ENCODE measurements around the gene TNFAIP8.
A peak's percentile ranks its signal among the peaks of the same experiment; 100 is the strongest.

TNFAIP8 gene

DNA sequence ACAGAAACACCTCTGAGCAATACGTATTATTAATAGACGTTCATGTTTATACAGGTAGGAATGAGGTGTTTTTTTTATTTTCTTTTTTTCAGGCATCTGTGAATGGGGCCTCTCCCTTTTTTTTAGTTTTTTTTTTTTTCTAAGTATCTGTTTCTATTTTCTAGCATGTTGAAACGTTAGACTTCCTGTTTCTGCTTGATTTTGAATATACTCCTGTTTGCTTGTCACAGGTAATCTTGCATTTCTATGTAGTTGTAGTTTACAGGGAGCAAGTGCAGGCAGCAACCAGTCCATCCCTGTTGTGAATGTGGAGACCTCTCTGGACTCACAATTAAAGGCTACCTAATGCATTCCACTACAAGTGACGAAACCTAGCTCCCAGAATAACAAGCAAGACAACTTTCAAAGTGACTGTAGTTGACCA lies 22.8 kb upstream of the TNFAIP8 start:
- TF ChIP-seq, protein P1, sequence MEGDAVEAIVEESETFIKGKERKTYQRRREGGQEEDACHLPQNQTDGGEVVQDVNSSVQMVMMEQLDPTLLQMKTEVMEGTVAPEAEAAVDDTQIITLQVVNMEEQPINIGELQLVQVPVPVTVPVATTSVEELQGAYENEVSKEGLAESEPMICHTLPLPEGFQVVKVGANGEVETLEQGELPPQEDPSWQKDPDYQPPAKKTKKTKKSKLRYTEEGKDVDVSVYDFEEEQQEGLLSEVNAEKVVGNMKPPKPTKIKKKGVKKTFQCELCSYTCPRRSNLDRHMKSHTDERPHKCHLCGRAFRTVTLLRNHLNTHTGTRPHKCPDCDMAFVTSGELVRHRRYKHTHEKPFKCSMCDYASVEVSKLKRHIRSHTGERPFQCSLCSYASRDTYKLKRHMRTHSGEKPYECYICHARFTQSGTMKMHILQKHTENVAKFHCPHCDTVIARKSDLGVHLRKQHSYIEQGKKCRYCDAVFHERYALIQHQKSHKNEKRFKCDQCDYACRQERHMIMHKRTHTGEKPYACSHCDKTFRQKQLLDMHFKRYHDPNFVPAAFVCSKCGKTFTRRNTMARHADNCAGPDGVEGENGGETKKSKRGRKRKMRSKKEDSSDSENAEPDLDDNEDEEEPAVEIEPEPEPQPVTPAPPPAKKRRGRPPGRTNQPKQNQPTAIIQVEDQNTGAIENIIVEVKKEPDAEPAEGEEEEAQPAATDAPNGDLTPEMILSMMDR (IDR thresholded peaks at IDR 0.05; ENCODE audit: insufficient read depth, low read depth, low read length, missing control alignments) = no peak
- peak; percentile 64 for DNase-seq (ENCODE audit: low read depth)
- peak overlapping the region; percentile 68 for H3K4me3 ChIP-seq (ENCODE audit: low read depth, low read length)

DNA sequence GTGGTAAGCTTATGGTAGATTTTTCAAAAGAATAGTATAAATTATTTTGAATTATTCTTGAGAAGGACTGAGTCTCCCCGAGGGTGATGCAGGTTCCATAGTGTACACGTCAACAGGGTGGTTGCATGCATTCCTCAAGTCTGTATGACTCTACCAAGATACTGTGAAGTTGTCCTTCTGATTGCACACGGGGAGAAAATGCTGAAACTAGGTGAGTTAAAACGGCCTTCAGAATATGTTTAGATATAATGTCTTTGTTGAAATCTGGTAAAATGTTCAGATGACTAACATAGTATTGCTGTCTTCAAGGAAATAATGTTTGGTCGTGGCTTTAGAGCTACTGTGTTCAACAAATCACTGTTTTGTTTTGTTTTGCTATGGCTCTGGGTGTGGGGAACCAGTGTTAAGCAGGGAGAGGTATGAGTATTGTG lies 22.4 kb upstream of the TNFAIP8 start:
- TF ChIP-seq, protein P1 (IDR thresholded peaks at IDR 0.05; ENCODE audit: insufficient read depth, low read depth, low read length, missing control alignments) = no peak
- DNase-seq (ENCODE audit: low read depth) = no peak
- H3K4me3 ChIP-seq (ENCODE audit: low read depth, low read length) = peak overlapping the region; percentile 68

DNA sequence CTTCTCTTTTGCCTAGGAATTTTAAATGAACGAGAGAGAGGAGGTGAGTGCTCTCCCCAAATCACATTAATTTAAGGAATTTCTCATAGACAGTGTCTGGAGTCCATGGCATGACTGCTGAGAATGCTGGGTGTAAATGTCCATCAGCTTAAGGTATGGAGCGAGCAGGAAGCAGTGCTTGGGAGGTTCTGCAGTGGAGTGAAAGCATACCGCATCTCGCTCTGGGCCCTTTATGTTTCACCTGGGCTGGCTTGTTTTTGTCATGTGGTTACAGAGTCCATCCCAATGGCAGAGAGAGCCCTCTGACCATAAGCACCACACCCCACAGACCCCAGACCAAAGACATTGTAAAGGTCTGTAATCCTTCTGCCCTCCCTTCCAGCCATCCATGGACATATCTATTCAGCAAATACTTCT lies 20.6 kb upstream of the TNFAIP8 start:
- no peak for DNase-seq (ENCODE audit: low read depth)
- H3K4me3 ChIP-seq (ENCODE audit: low read depth, low read length) = peak overlapping the region; percentile 68
- TF ChIP-seq, protein P1 (IDR thresholded peaks at IDR 0.05; ENCODE audit: insufficient read depth, low read depth, low read length, missing control alignments) = no peak

GRCh38 chr5:119336262-119336661 lies 19.6 kb upstream of the TNFAIP8 start:
- peak overlapping the region; percentile 68 for H3K4me3 ChIP-seq (ENCODE audit: low read depth, low read length)
- TF ChIP-seq, protein P1 (IDR thresholded peaks at IDR 0.05; ENCODE audit: insufficient read depth, low read depth, low read length, missing control alignments) = no peak
- no peak for DNase-seq (ENCODE audit: low read depth)

- DNase-seq (ENCODE audit: low read depth) = no peak
- peak overlapping the region; percentile 68 for H3K4me3 ChIP-seq (ENCODE audit: low read depth, low read length)
- TF ChIP-seq, protein P1 (IDR thresholded peaks at IDR 0.05; ENCODE audit: insufficient read depth, low read depth, low read length, missing control alignments) = no peak
Measured at GRCh38 chr5:119336845-119337580, 18.8 kb upstream of the TNFAIP8 start.

DNA sequence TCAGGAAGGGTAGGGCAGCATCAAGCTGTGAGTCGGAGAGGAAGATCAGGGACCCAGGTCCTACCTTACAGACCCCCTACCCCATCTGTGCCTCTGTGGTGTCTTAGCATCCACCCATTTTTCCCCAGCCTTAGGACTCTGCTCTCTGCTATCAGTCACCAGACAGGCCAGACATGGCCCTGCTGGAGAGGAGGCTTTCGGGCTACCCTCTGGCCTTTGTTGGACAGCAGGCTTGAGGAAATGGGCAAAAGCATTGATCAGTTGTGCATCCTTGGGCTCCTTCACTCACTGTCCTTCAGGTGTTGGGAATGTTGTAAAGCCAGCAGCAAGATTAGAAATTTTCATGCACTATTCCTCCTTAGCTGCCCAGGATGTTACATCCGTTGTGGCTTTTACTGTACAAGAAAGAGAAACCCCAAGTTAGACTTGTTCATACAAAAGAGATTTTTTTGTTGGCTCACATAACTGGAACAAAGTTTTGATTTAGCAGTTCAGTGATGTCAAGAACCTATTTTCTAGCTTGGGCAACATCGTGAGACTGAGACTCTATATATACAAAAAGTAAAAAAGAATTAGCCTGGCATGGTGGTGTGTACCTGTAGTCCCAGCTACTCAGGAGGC lies 17.4 kb upstream of the TNFAIP8 start:
- DNase-seq (ENCODE audit: low read depth) = no peak
- TF ChIP-seq, protein P1 (IDR thresholded peaks at IDR 0.05; ENCODE audit: insufficient read depth, low read depth, low read length, missing control alignments) = no peak
- H3K4me3 ChIP-seq (ENCODE audit: low read depth, low read length) = peak overlapping the region; percentile 68
